Nephron progenitor cell (in vitro differentiated cells): ENCODE results near the gene UNC13C.

Experiments used
- DNase-seq: peaks from one replicate; pipeline ENCODE4 v3.0.0; 2021
- H3K27ac Mint-ChIP-seq: 2 replicates; pipeline ENCODE4 v1.8.0; 2021; ENCODE audit warnings: mild to moderate bottlenecking, moderate library complexity, mixed read lengths
- H3K27me3 Mint-ChIP-seq: 2 replicates; pipeline ENCODE4 v1.8.0; 2021; ENCODE audit warnings: mild to moderate bottlenecking, low read depth, mixed read lengths; ENCODE audit not compliant: poor library complexity
- H3K36me3 Mint-ChIP-seq: 2 replicates; pipeline ENCODE4 v1.8.0; 2021; ENCODE audit warnings: low read depth, mixed read lengths
- H3K4me1 Mint-ChIP-seq: 2 replicates; pipeline ENCODE4 v1.8.0; 2021; ENCODE audit warnings: mixed read lengths
- H3K4me3 Mint-ChIP-seq: 2 replicates; pipeline ENCODE4 v1.8.0; 2021; ENCODE audit warnings: mild to moderate bottlenecking, moderate library complexity, mixed read lengths
- H3K9me3 Mint-ChIP-seq: 2 replicates; pipeline ENCODE4 v1.8.0; 2021; ENCODE audit warnings: mild to moderate bottlenecking, moderate library complexity, mixed read lengths
- CTCF ChIP-seq: fragments of 200-600 bp; sonication (generic); IDR thresholded peaks from 2 replicates; pipeline ENCODE4 v1.5.0; 2021; ENCODE audit warnings: antibody characterized with exemption

Gene UNC13C

GRCh38 chr15:54547491-54547890, 569.2 kb downstream of the UNC13C start:
- H3K36me3 Mint-ChIP-seq = no peaks in the 10 kb centered on the region
- H3K4me1 Mint-ChIP-seq = no peaks in the 10 kb centered on the region
- no peak for TF ChIP-seq CTCF
- no peak for DNase-seq
- no peak overlapping the region for H3K27ac Mint-ChIP-seq
- H3K27me3 Mint-ChIP-seq = peaks cover 13% of the 10 kb centered on the region
- peaks cover 28% of the 10 kb centered on the region for H3K9me3 Mint-ChIP-seq
- H3K4me3 Mint-ChIP-seq = no peak overlapping the region

- no peak for DNase-seq
- no peak for TF ChIP-seq CTCF
- H3K9me3 Mint-ChIP-seq = peaks cover 1% of the 10 kb centered on the region
- H3K27ac Mint-ChIP-seq = no peak overlapping the region
- H3K36me3 Mint-ChIP-seq = no peaks in the 10 kb centered on the region
- H3K27me3 Mint-ChIP-seq = peaks cover 7% of the 10 kb centered on the region
- no peak overlapping the region for H3K4me3 Mint-ChIP-seq
- H3K4me1 Mint-ChIP-seq = no peaks in the 10 kb centered on the region
Measured at GRCh38 chr15:54550954-54551353, 572.7 kb downstream of the UNC13C start.

GRCh38 chr15:54556231-54556630, 578.0 kb downstream of the UNC13C start:
- Mint-ChIP-seq H3K36me3 (no peaks in the 10 kb centered on the region), H3K4me3 (no peak overlapping the region), H3K4me1 (no peaks in the 10 kb centered on the region), H3K27ac (no peak overlapping the region), H3K27me3 (peaks cover under 1% of the 10 kb centered on the region), H3K9me3 (no peaks in the 10 kb centered on the region)
- DNase-seq = no peak
- TF ChIP-seq CTCF = no peak

GRCh38 chr15:54559405-54560069, 581.3 kb downstream of the UNC13C start:
- H3K4me1 Mint-ChIP-seq = no peaks in the 10 kb centered on the region
- no peak for TF ChIP-seq CTCF
- H3K36me3 Mint-ChIP-seq = no peaks in the 10 kb centered on the region
- DNase-seq = no peak
- H3K27ac Mint-ChIP-seq = no peak overlapping the region
- H3K4me3 Mint-ChIP-seq = no peak overlapping the region
- H3K9me3 Mint-ChIP-seq = no peaks in the 10 kb centered on the region
- H3K27me3 Mint-ChIP-seq = no peaks in the 10 kb centered on the region

GRCh38 chr15:54560417-54560816, 582.2 kb downstream of the UNC13C start:
- TF ChIP-seq CTCF = no peak
- Mint-ChIP-seq H3K27ac (no peak overlapping the region), H3K9me3 (no peaks in the 10 kb centered on the region), H3K4me3 (no peak overlapping the region), H3K4me1 (no peaks in the 10 kb centered on the region), H3K36me3 (no peaks in the 10 kb centered on the region), H3K27me3 (no peaks in the 10 kb centered on the region)
- DNase-seq = no peak

GRCh38 chr15:54564166-54564565, 585.9 kb downstream of the UNC13C start:
- no peaks in the 10 kb centered on the region for H3K27me3 Mint-ChIP-seq
- no peak overlapping the region for H3K27ac Mint-ChIP-seq
- TF ChIP-seq CTCF = no peak
- H3K4me1 Mint-ChIP-seq = no peaks in the 10 kb centered on the region
- no peaks in the 10 kb centered on the region for H3K9me3 Mint-ChIP-seq
- no peak overlapping the region for H3K4me3 Mint-ChIP-seq
- no peaks in the 10 kb centered on the region for H3K36me3 Mint-ChIP-seq
- no peak for DNase-seq
